ENCODE results near the gene MYH16. TPM values are rescaled to one million over a fixed set of nuclear protein-coding genes. Genes with fewer than 3 reads are reported as not detected.

Gene MYH16
- total and polyA plus RNA-seq, 2 donors (not counting 1 experiment from before 2014, with no cell fraction given): not detected

- peaks cover 19% of the 10 kb centered on the region for H3K27me3 Mint-ChIP-seq
- ATAC-seq (ENCODE audit: low read depth): no peak
- no peak for DNase-seq
- no peaks in the 10 kb centered on the region for H3K36me3 ChIP-seq (replicated peaks in 1 of 2; ENCODE audit: control extremely low read depth in 1 of 2, control insufficient read depth in 1 of 2, extremely low read depth in 1 of 2, insufficient read depth in 2 of 2, low read length in 1 of 2)
- no peaks in the 10 kb centered on the region for H4K20me1 ChIP-seq (ENCODE audit: control insufficient read depth, insufficient read depth, low read length, poor library complexity, severe bottlenecking)
- no peak overlapping the region for H3K4me3 Mint-ChIP-seq
- H3K27me3 ChIP-seq (replicated peaks in 1 of 4; ENCODE audit: control extremely low read depth in 1 of 4, control insufficient read depth in 3 of 4, insufficient read depth in 4 of 4, low read length in 3 of 4): peaks cover 0 to 3% (median 0%) of the 10 kb centered on the region in 4 experiments
- H3K9ac ChIP-seq (ENCODE audit: low read length): no peak overlapping the region
- H2AFZ ChIP-seq (ENCODE audit: insufficient read depth, low read depth, low read length, poor library complexity, severe bottlenecking): no peak overlapping the region
- CTCF ChIA-PET: no interaction called here
- TF ChIP-seq CTCF (IDR thresholded peaks at IDR 0.05): no peak
- TF ChIP-seq EZH2 (IDR thresholded peaks at IDR 0.05; ENCODE audit: borderline replicate concordance, insufficient read depth, low read depth, low read length, poor library complexity, severe bottlenecking): no peak
- H3K27ac Mint-ChIP-seq: no peak overlapping the region
- no peak overlapping the region for H3K4me3 ChIP-seq (ENCODE audit: control extremely low read depth in 1 of 5, extremely low read depth in 1 of 5, insufficient read depth in 1 of 5, low read depth in 2 of 5, low read length in 4 of 5)
- H3K79me2 ChIP-seq (ENCODE audit: control insufficient read depth, insufficient read depth, low read length): no peaks in the 10 kb centered on the region
- no peaks in the 10 kb centered on the region for H3K4me1 Mint-ChIP-seq
- no peaks in the 10 kb centered on the region for H3K9me3 ChIP-seq (ENCODE audit: control extremely low read depth in 1 of 3, control insufficient read depth in 2 of 3, insufficient read depth in 1 of 3, low read length in 2 of 3)
- POLR2A ChIA-PET: no interaction called here
- intact Hi-C loops (cut with micrococcal nuclease): no loop called here
- peaks cover 1% of the 10 kb centered on the region for H3K9me3 Mint-ChIP-seq (ENCODE audit: insufficient read depth)
- no peaks in the 10 kb centered on the region for H3K4me1 ChIP-seq (ENCODE audit: control insufficient read depth in 2 of 2, insufficient read depth in 2 of 2, low read length in 2 of 2)
- no peak overlapping the region for H3K27ac ChIP-seq (ENCODE audit: low read length in 2 of 2)
- 88% methylated on average over 5 of the region's 5 CpGs for WGBS (ENCODE audit: insufficient coverage)
- H3K4me2 ChIP-seq (replicated peaks; ENCODE audit: low read depth, low read length, poor library complexity, severe bottlenecking): no peak overlapping the region
Observed at GRCh38 chr7:99267481-99267840, 5.2 kb upstream of the MYH16 start.

- WGBS (ENCODE audit: insufficient coverage): 92% methylated on average over 15 of the region's 17 CpGs
- intact Hi-C loops (cut with micrococcal nuclease): no loop called here
- Histone ChIP-seq H2AFZ (ENCODE audit: insufficient read depth, low read depth, low read length, poor library complexity, severe bottlenecking) (no peak overlapping the region), H4K20me1 (ENCODE audit: control insufficient read depth, insufficient read depth, low read length, poor library complexity, severe bottlenecking) (no peaks in the 10 kb centered on the region), H3K27me3 (replicated peaks in 1 of 4; ENCODE audit: control extremely low read depth in 1 of 4, control insufficient read depth in 3 of 4, insufficient read depth in 4 of 4, low read length in 3 of 4) (peaks cover 0 to 3% (median 0%) of the 10 kb centered on the region in 4 experiments), H3K4me2 (replicated peaks; ENCODE audit: low read depth, low read length, poor library complexity, severe bottlenecking) (no peak overlapping the region), H3K36me3 (replicated peaks in 1 of 2; ENCODE audit: control extremely low read depth in 1 of 2, control insufficient read depth in 1 of 2, extremely low read depth in 1 of 2, insufficient read depth in 2 of 2, low read length in 1 of 2) (no peaks in the 10 kb centered on the region), H3K4me3 (ENCODE audit: control extremely low read depth in 1 of 5, extremely low read depth in 1 of 5, insufficient read depth in 1 of 5, low read depth in 2 of 5, low read length in 4 of 5) (no peak overlapping the region), H3K79me2 (ENCODE audit: control insufficient read depth, insufficient read depth, low read length) (no peaks in the 10 kb centered on the region), H3K4me1 (ENCODE audit: control insufficient read depth in 2 of 2, insufficient read depth in 2 of 2, low read length in 2 of 2) (no peaks in the 10 kb centered on the region), H3K27ac (ENCODE audit: low read length in 2 of 2) (no peak overlapping the region), H3K9ac (ENCODE audit: low read length) (no peak overlapping the region), H3K9me3 (ENCODE audit: control extremely low read depth in 1 of 3, control insufficient read depth in 2 of 3, insufficient read depth in 1 of 3, low read length in 2 of 3) (no peaks in the 10 kb centered on the region)
- DNase-seq (no peak), ATAC-seq (ENCODE audit: low read depth) (no peak)
- TF ChIP-seq CTCF (IDR thresholded peaks at IDR 0.05) (no peak), EZH2 (IDR thresholded peaks at IDR 0.05; ENCODE audit: borderline replicate concordance, insufficient read depth, low read depth, low read length, poor library complexity, severe bottlenecking) (no peak)
- CTCF ChIA-PET: no interaction called here
- Mint-ChIP-seq H3K9me3 (ENCODE audit: insufficient read depth) (peaks cover 1% of the 10 kb centered on the region), H3K27me3 (peaks cover 19% of the 10 kb centered on the region), H3K4me1 (no peaks in the 10 kb centered on the region), H3K4me3 (no peak overlapping the region), H3K27ac (no peak overlapping the region)
- POLR2A ChIA-PET: no interaction called here
Observed at GRCh38 chr7:99267841-99268576, 4.6 kb upstream of the MYH16 start.

All from B cell (primary cell).